GM12878 (cell line): ENCODE measurements around the gene FGF19. TPM values are rescaled to one million over a fixed set of nuclear protein-coding genes. Genes with fewer than 3 reads are reported as not detected.

Experiments used
- ATAC-seq: fragments of 200-7000 bp; cut with Tn5 transposase; 3 replicates; pipeline ENCODE4 v1.9.1; 2020; ENCODE audit warnings: mild to moderate bottlenecking, moderate library complexity
- BruUV-seq: library from RNA; stranded (reverse); fragments of 400-500 nt; replicated peaks from 2 replicates; lab custom pipeline; 2021; lab: Mats Ljungman, UMichigan
- CTCF ChIA-PET: fragments of 300-600 bp; sonication (Branson Sonifier 250); formaldehyde crosslinking; extraction: SDS; loops from one replicate; lab custom pipeline; 2021; ENCODE audit warnings: inconsistent platforms; lab: Yijun Ruan, JAX
- POLR2A ChIA-PET: fragments of 350-600 bp; formaldehyde crosslinking; extraction: SDS; loops from one replicate; lab custom pipeline; 2021; ENCODE audit warnings: inconsistent platforms; lab: Charles Lee
- RAD21 ChIA-PET: fragments of 300-600 bp; sonication (Branson Sonifier 250); formaldehyde crosslinking; loops from one replicate; lab custom pipeline; 2023; ENCODE audit warnings: antibody characterized with exemption; ENCODE audit not compliant: unreplicated experiment; lab: Charles Lee
- SMC1A ChIA-PET: fragments of 300-600 bp; sonication (Branson Sonifier 250); formaldehyde crosslinking; loops from one replicate; lab custom pipeline; 2023; ENCODE audit not compliant: unreplicated experiment, uncharacterized antibody; lab: Charles Lee
- DNase-seq: peaks from one replicate; pipeline ENCODE4 v3.0.0-alpha.2; 2011; ENCODE audit warnings: low read depth, low spot score
- FAIRE-seq: peaks from 3 replicates; lab custom pipeline; 2011; peaks lifted over from hg19 to GRCh38; lab: Jason Lieb, UNC
- H2AFZ ChIP-seq: 2 replicates; pipeline ENCODE4 v1.6.0; 2011; ENCODE audit warnings: low read depth, low read length, control low read depth; ENCODE audit not compliant: control insufficient read depth
- H3K27ac ChIP-seq: 2 replicates; pipeline ENCODE4 v1.5.1; 2011; ENCODE audit warnings: control low read depth; ENCODE audit not compliant: control insufficient read depth, insufficient read depth
- H3K27me3 ChIP-seq, 2 experiments: replicated peaks in 1 of 2; 2 replicates each; pipeline versions ENCODE4 v1.6.0 to v1.6.1; 2011; ENCODE audit warnings: low read length in 1 of 2; ENCODE audit not compliant: control insufficient read depth in 2 of 2, insufficient read depth in 2 of 2
- H3K36me3 ChIP-seq, 2 experiments: 2 replicates each; pipeline ENCODE4 v1.5.1; 2011; ENCODE audit warnings: low read length in 1 of 2; ENCODE audit not compliant: control insufficient read depth in 2 of 2, insufficient read depth in 2 of 2
- H3K4me1 ChIP-seq: 2 replicates; pipeline ENCODE4 v1.6.1; 2011; ENCODE audit warnings: mild to moderate bottlenecking, low read length, moderate library complexity, mixed read lengths; ENCODE audit not compliant: control insufficient read depth, insufficient read depth
- H3K4me2 ChIP-seq: 2 replicates; pipeline ENCODE4 v1.6.0; 2011; ENCODE audit warnings: control low read depth; ENCODE audit not compliant: control insufficient read depth, insufficient read depth
- H3K4me3 ChIP-seq: fragments of 200-600 bp; sonication (generic); 2 replicates; pipeline ENCODE4 v1.5.1; 2016
- H3K79me2 ChIP-seq: 2 replicates; pipeline ENCODE4 v1.6.0; 2011; ENCODE audit warnings: low read length; ENCODE audit not compliant: control insufficient read depth, insufficient read depth
- H3K9ac ChIP-seq: 2 replicates; pipeline ENCODE4 v1.8.0; 2011; ENCODE audit warnings: low read length, control low read depth, mixed read lengths; ENCODE audit not compliant: control insufficient read depth, insufficient read depth
- H3K9me3 ChIP-seq: replicated peaks from 3 replicates; pipeline ENCODE4 v1.5.1; 2011; ENCODE audit warnings: mild to moderate bottlenecking, low read length; ENCODE audit not compliant: control insufficient read depth, insufficient read depth
- H4K20me1 ChIP-seq: 2 replicates; pipeline ENCODE4 v1.6.0; 2011; ENCODE audit not compliant: control insufficient read depth, insufficient read depth
- EED ChIP-seq: sonication (generic); IDR thresholded peaks from 2 replicates; pipeline ENCODE4 v1.6.1; 2016; ENCODE audit warnings: antibody characterized with exemption, low read depth
- FOS ChIP-seq: IDR thresholded peaks from 3 replicates; pipeline ENCODE4 v1.6.1; 2011; ENCODE audit warnings: borderline replicate concordance; ENCODE audit not compliant: insufficient read length; ENCODE audit errors: extremely low read depth
- MAX ChIP-seq: IDR thresholded peaks from 2 replicates; pipeline ENCODE4 v1.6.1; 2012; ENCODE audit warnings: low read depth, low read length, improper control_type of control experiment
- POLR2AphosphoS2 ChIP-seq: IDR thresholded peaks from 2 replicates; pipeline ENCODE4 v1.6.1; 2011; ENCODE audit warnings: low read depth, mild to moderate bottlenecking, low read length, improper control_type of control experiment, moderate library complexity
- TCF3 ChIP-seq: IDR thresholded peaks from 2 replicates; pipeline ENCODE4 v1.6.1; 2012; ENCODE audit warnings: low read depth, mild to moderate bottlenecking, low read length, borderline replicate concordance; ENCODE audit not compliant: insufficient read depth
- WGBS: methylation state at CpG from one replicate; pipeline ENCODE4 v1.1.6; 2016; ENCODE audit warnings: low lambda C conversion rate; ENCODE audit not compliant: insufficient replicate concordance, insufficient coverage; ENCODE audit errors: missing lambda C conversion rate; 5-methylcytosine and 5-hydroxymethylcytosine counted together
- in situ Hi-C: fragments of 300-500 bp; cut with MboI; formaldehyde crosslinking; loops from 9 replicates; pipeline ENCODE4 v1.14.3; 2018; ENCODE audit warnings: mixed read lengths
- intact Hi-C: fragments of 100-400 bp; cut with micrococcal nuclease; formaldehyde crosslinking; loops from one replicate; pipeline ENCODE4 v1.14.2; 2022; ENCODE audit not compliant: unreplicated experiment
- polyA plus RNA-seq, 11 experiments: library from polyadenylated mRNA; depleted of rRNA in 4 of 11; unstranded in 6 of 11; stranded (reverse) in 5 of 11; fragments of >200 nt; fragmentation: Nextera tagmentation in 4 of 11; fragmentation: Illumina TruSeq in 1 of 11; extraction: Ambion mirVana in 4 of 11; extraction: Trizol in 1 of 11; gene quantifications; 1 replicate in 1 of 11; 2 replicates in 10 of 11; pipeline versions ENCODE4 v1.2.1 to v1.2.3, GENCODE V29; 2011 to 2016; ENCODE audit warnings: inconsistent platforms in 2 of 11, missing spikeins in 2 of 11, low read depth in 1 of 11
- total RNA-seq, 4 experiments: library from RNA; depleted of rRNA in 3 of 4; stranded (reverse); fragments of >200 nt in 3 of 4; fragmentation: Illumina TruSeq in 1 of 4; extraction: Trizol in 1 of 4; gene quantifications; 2 replicates each; pipeline versions ENCODE4 v1.2.1 to v1.2.3, GENCODE V29; 2013 to 2021
- TF ChIP-seq, protein P1 (sequence below): IDR thresholded peaks from 2 replicates; pipeline ENCODE4 v1.6.1; 2011; ENCODE audit warnings: borderline replicate concordance, low read depth, mild to moderate bottlenecking, moderate library complexity, low read length; ENCODE audit not compliant: insufficient read depth, poor library complexity, severe bottlenecking

The FGF19 gene
- total and polyA plus RNA-seq, 10 of the 15 experiments (the other 5 are each of a cell fraction or from before 2014, with no cell fraction given), result 0.08 TPM; not detected in 9

GRCh38 chr11:69716099-69716498 lies 12.3 kb upstream of the FGF19 start:
- no peaks in the 10 kb centered on the region; the same call in 2 of the 3 replicates for H3K9me3 ChIP-seq
- H3K36me3 ChIP-seq, result no peaks in the 10 kb centered on the region
- no peak for ATAC-seq
- H2AFZ ChIP-seq, result no peak overlapping the region
- POLR2A ChIA-PET, result no interaction called here
- H3K4me3 ChIP-seq, result no peak overlapping the region
- intact Hi-C loops (no loop called here), in situ Hi-C loops (no loop called here)
- H3K27me3 ChIP-seq, result peaks cover 0 to 4% of the 10 kb centered on the region in 2 experiments; a peak in 3 of 4 replicates
- 77% methylated on average over 11 of the region's 11 CpGs for WGBS
- no peaks in the 10 kb centered on the region for H4K20me1 ChIP-seq
- no peak for TF ChIP-seq POLR2AphosphoS2
- TF ChIP-seq EED, result no peak
- TF ChIP-seq, protein P1, sequence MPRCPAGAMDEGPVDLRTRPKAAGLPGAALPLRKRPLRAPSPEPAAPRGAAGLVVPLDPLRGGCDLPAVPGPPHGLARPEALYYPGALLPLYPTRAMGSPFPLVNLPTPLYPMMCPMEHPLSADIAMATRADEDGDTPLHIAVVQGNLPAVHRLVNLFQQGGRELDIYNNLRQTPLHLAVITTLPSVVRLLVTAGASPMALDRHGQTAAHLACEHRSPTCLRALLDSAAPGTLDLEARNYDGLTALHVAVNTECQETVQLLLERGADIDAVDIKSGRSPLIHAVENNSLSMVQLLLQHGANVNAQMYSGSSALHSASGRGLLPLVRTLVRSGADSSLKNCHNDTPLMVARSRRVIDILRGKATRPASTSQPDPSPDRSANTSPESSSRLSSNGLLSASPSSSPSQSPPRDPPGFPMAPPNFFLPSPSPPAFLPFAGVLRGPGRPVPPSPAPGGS, result peak; percentile 87
- TF ChIP-seq FOS, result no peak
- TF ChIP-seq TCF3, result 0 out of 2 replicates have a peak, but pooled peaks have one; percentile 25
- TF ChIP-seq MAX, result no peak
- no peak overlapping the region for H3K27ac ChIP-seq
- no peak overlapping the region for H3K9ac ChIP-seq
- H3K79me2 ChIP-seq, result no peaks in the 10 kb centered on the region
- CTCF ChIA-PET, result interaction anchor here (0.6 to 1.0 kb wide), 2 partner anchors 8 to 173 kb away, joined by 3 read pairs; no protein-coding TSS in a partner anchor
- no peaks in the 10 kb centered on the region for H3K4me1 ChIP-seq
- no peak for DNase-seq
- SMC1A ChIA-PET, result no interaction called here
- RAD21 ChIA-PET, result no interaction called here
- H3K4me2 ChIP-seq, result no peak overlapping the region
- BruUV-seq, result no TSS peak
- no peak for FAIRE-seq
